HL-60 (cell line): Measurements from ENCODE around the gene MAD2L1.
A peak's percentile ranks its signal among the peaks of the same experiment; 100 is the strongest.

Experiments used
- DNase-seq, 2 experiments: peaks; one replicate each; pipeline ENCODE4 v3.0.0-alpha.2; 2010 to 2020; ENCODE audit warnings: low read depth in 1 of 2, low spot score in 1 of 2
- H3K27ac ChIP-seq: fragments of 250-450 bp; sonication (Bioruptor Pico); replicated peaks from 2 replicates; pipeline ENCODE4 v1.5.1; 2020; ENCODE audit warnings: mild to moderate bottlenecking, moderate library complexity
- H3K27me3 ChIP-seq: fragments of 250-450 bp; sonication (Bioruptor Pico); 2 replicates; pipeline ENCODE4 v1.5.1; 2021; ENCODE audit warnings: mild to moderate bottlenecking, moderate library complexity; ENCODE audit not compliant: insufficient read depth, poor library complexity, severe bottlenecking
- H3K4me3 ChIP-seq: replicated peaks from 2 replicates; pipeline ENCODE4 v1.5.1; 2011; ENCODE audit warnings: mild to moderate bottlenecking, control low read depth, low read length; ENCODE audit not compliant: insufficient read depth
- CTCF ChIP-seq: IDR thresholded peaks from one replicate; pipeline ENCODE4 v1.5.1; 2011; ENCODE audit warnings: low read length, control low read depth, inconsistent platforms; ENCODE audit not compliant: insufficient read depth
- GABPA ChIP-seq: IDR thresholded peaks from 2 replicates; pipeline ENCODE4 v1.6.1; 2012; ENCODE audit warnings: low read depth
- POLR2AphosphoS5 ChIP-seq: IDR thresholded peaks from 2 replicates; pipeline ENCODE4 v1.6.1; 2012; ENCODE audit warnings: low read depth
- REST ChIP-seq: IDR thresholded peaks from 2 replicates; pipeline ENCODE4 v1.6.1; 2012; ENCODE audit warnings: low read depth; ENCODE audit not compliant: insufficient replicate concordance
- SPI1 ChIP-seq: IDR thresholded peaks from 2 replicates; pipeline ENCODE4 v1.6.1; 2012; ENCODE audit warnings: low read depth, mild to moderate bottlenecking, borderline replicate concordance

The MAD2L1 gene

GRCh38 chr4:120055162-120055561, 11.5 kb downstream of the MAD2L1 start:
- TF ChIP-seq REST (no peak), GABPA (no peak)
- no peaks in the 10 kb centered on the region for H3K27me3 ChIP-seq
- no peak overlapping the region for H3K4me3 ChIP-seq
- no peak for DNase-seq
- H3K27ac ChIP-seq: no peak overlapping the region

GRCh38 chr4:120053911-120054310, 12.7 kb downstream of the MAD2L1 start:
- no peak for DNase-seq
- Histone ChIP-seq H3K27ac (no peak overlapping the region), H3K4me3 (no peak overlapping the region), H3K27me3 (no peaks in the 10 kb centered on the region)
- TF ChIP-seq GABPA: no peak

GRCh38 chr4:120052856-120053255, 13.8 kb downstream of the MAD2L1 start:
- TF ChIP-seq POLR2AphosphoS5: no peak
- peak; percentile 5; the same call in 1 of the 2 replicates for TF ChIP-seq SPI1
- Histone ChIP-seq H3K4me3 (no peak overlapping the region), H3K27me3 (no peaks in the 10 kb centered on the region), H3K27ac (no peak overlapping the region)
- DNase-seq: peak in 1 of 2 experiments; percentile 25

- no peak overlapping the region for H3K27ac ChIP-seq
- H3K4me3 ChIP-seq: no peak overlapping the region
- no peak for DNase-seq
- H3K27me3 ChIP-seq: no peaks in the 10 kb centered on the region
- TF ChIP-seq POLR2AphosphoS5: no peak
- TF ChIP-seq SPI1: no peak
- TF ChIP-seq CTCF: no peak
- no peak for TF ChIP-seq REST
- no peak for TF ChIP-seq GABPA
Measured at GRCh38 chr4:120051253-120051652, 15.4 kb downstream of the MAD2L1 start.

GRCh38 chr4:120049732-120050494, 16.7 kb downstream of the MAD2L1 start:
- no peak overlapping the region for H3K4me3 ChIP-seq
- peak; percentile 63 to 77 for DNase-seq

More at GRCh38 chr4:120049732-120050494, 16.7 kb downstream of the MAD2L1 start:
- TF ChIP-seq GABPA (no peak), SPI1 (peak; percentile 82; the same call in 1 of the 2 replicates), REST (no peak), CTCF (peak; percentile 67)
- Histone ChIP-seq H3K27me3 (no peaks in the 10 kb centered on the region), H3K27ac (no peak overlapping the region)
